H54 (cell line): Measurements from ENCODE around the gene PRKACB.

Source experiments
- DNase-seq: peaks from one replicate; pipeline ENCODE4 v3.0.0; 2011; ENCODE audit warnings: low spot score, mixed read lengths; ENCODE audit not compliant: insufficient read length
- FAIRE-seq: peaks from 3 replicates; lab custom pipeline; 2011; peaks lifted over from hg19 to GRCh38; lab: Jason Lieb, UNC
- POLR2A ChIP-seq: IDR thresholded peaks from 2 replicates; pipeline ENCODE4 v1.6.1; 2011; ENCODE audit warnings: low read depth, mild to moderate bottlenecking, low read length

The PRKACB gene

GRCh38 chr1:84257617-84258016 lies 113.5 kb downstream of the PRKACB start:
- DNase-seq (no peak), FAIRE-seq (no peak)
- no peak for TF ChIP-seq POLR2A

- TF ChIP-seq POLR2A: no peak
- DNase-seq: no peak
- FAIRE-seq: no peak
Observed at GRCh38 chr1:84259376-84259775, 115.3 kb downstream of the PRKACB start.

DNA sequence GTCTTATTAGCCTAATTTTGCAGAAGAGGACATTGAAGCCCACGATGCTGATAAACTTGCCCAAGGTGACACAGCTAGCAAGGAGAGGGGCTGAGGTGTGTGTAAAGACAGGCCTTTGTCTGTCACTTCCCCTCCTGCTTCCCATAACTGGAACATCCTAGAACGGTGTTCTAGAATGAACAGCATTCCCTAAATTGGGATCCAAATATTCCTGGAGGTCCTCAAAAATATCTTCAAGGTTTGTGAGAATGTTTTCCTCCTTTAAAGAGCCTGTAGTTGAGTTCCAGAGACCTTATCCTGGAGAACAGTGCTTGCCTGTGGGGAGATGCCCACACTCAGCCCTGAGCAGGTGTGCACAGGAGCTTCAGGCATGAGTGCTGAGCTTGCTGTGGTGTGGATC lies 115.9 kb downstream of the PRKACB start:
- TF ChIP-seq POLR2A: no peak
- FAIRE-seq: no peak
- DNase-seq: no peak

DNA sequence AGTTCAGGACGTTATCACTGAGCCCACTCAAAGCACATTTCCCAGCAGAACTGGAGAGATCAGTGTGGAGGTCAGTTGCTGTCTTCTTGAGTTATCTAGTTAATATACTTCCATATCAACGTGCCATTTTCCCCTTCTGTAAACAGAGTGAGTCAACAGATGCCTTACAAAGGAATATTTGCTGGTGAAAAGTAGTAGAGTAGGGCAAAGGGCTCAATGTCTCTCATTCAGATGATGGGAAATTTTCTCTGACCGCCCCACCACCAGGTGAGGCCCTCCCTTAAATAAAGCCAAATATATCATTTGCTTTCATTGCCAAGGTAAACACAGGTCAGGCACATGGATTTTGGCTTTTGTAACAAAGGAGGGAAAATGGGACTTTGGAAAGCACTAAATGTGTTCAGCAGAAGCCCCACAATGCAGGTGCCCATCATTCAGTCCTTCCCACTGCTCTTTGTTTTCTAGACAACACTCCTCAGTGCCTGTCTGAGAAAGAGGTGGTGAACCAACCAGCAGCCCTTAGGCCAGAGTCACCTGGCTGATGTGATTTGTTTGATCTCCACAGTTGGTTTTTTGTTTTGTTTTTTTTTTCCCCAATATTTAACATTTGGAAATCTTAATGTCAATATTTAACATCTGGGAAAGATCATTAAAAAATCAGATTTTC lies 116.9 kb downstream of the PRKACB start:
- no peak for DNase-seq
- FAIRE-seq: no peak
- TF ChIP-seq POLR2A: no peak

DNA sequence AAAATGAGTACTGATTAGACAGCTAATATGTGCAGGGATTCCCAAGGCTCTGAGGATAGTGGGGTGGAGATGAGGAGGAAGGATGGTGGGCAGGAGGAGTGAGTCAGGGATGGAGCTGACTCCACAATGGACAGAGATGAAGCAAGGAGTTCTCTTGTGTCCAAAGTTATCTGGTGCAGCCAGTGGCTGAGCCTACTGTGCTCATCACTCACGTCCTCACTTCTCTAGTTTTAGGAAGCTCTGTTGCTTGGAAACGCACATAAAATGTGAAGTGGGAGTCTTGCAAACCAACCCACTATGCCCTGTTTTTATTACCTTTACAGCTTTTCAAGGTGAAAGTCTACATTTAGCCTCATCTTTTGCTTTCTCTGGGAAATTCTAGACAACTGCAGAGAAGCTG lies 120.9 kb downstream of the PRKACB start:
- no peak for DNase-seq
- TF ChIP-seq POLR2A: no peak
- no peak for FAIRE-seq

DNA sequence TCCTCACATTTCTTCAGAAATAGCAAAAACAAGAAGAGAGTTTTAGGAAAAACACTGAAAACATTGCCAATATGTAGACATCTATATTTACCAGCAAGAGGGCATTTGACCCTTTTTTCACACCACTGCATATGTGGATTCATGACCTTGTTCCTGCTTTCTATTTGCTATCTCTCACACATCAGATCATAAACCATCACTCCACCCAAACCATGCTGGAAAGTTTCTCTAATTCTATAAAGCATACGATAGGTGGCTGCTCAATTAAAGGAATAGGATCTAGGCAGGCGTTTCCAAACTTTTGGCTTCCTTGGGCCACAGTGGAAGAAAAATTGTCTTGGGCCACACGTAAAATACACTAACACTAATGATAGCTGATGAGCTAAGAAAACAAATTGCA lies 121.8 kb downstream of the PRKACB start:
- no peak for FAIRE-seq
- no peak for DNase-seq
- TF ChIP-seq POLR2A: no peak

GRCh38 chr1:84266748-84267147 lies 122.7 kb downstream of the PRKACB start:
- TF ChIP-seq POLR2A: no peak
- DNase-seq (no peak), FAIRE-seq (no peak)

GRCh38 chr1:84267476-84267875 lies 123.4 kb downstream of the PRKACB start:
- DNase-seq: no peak
- no peak for TF ChIP-seq POLR2A
- no peak for FAIRE-seq

DNA sequence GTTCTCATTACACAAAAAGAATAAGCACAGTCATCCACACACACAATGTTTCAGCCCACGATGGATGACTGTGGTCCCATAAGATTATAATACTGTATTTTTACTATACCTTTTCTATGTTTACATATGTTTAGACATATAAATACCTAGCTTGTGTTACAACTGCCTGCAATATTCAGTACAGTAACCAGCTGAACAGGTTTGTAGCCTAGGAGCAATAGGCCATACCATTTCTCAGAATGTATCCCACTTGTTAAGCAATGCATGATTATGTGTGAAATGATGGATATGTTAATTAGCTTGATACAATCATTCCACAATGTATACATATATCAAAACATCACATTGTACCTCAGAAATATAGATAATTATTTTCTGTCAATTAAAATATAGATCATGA lies 124.3 kb downstream of the PRKACB start:
- no peak for FAIRE-seq
- TF ChIP-seq POLR2A: no peak
- DNase-seq: no peak

DNA sequence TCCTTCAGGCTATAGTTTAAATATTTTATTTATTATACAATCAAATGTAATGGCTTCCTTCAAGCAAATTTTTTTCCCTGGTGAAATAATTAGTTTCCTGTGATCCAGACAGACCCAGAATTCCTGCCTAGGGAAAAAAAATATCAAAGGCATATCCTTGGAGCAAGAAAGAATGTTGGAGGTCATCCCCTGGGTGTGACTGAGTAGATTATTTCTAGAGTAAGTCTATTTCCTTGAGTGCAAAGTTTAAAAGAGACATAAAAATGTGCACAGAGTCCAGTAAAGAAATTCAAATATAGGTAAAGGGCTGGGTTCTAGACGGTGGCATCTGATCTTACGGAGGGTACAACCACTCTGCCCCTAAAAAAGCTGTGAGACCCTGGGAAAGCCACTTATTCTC lies 125.2 kb downstream of the PRKACB start:
- DNase-seq (no peak), FAIRE-seq (no peak)
- no peak for TF ChIP-seq POLR2A

GRCh38 chr1:84271441-84272151 lies 127.5 kb downstream of the PRKACB start:
- no peak for DNase-seq
- no peak for FAIRE-seq
- TF ChIP-seq POLR2A: no peak

DNA sequence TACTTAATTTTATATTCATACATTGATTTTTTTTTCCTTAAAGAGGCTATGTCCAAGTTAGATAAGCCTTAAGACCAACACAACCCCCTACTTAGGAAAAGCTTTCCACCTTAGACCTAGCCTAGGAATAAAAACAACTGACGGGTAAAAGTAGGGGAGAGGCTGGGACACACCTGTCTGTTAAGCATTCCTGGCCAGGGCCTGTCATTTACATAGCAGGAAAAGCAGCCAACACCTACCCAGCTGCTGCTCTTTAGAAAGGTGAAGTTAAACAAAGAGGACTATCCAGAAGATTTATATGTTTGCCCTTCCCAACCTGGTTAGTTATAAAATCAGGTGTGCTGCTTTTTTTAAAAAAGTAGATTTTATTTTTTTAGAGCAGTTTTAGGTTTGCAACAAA lies 128.3 kb downstream of the PRKACB start:
- FAIRE-seq (no peak), DNase-seq (no peak)

DNA sequence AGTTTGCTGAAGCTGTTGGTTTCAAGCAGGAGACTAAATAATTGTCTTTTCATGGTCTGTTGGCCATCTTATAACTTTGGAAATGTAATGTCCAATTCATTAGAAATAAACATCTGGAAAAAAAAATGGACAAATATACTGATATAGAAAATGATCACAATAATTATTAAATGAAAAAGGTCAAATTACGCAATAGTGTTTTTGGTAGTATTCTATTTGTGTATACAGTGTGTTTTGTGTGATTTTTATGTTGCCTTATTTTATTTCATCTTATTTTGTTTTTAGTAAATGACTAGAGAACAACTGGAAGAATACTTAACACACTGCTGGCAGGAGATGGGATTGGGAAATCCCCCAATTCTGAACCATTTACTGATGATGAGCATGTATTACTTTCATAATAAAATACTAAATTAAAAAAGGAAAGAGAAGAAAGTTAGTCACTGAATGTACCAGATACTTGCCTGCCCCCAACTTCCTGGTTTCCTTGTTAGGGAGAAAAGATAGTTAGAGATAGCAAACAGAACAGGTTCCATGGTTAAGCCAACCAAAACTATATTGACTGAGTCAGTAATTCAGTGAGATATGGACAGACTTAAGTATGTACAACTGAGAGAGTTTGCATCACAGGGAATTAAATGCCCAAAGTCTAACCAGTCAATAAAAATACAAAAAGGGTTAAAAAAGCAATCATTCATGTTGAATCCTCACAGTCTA lies 133.4 kb downstream of the PRKACB start:
- DNase-seq (no peak), FAIRE-seq (no peak)
- TF ChIP-seq POLR2A: no peak

More for the DNA sequence above, 128.3 kb downstream of the PRKACB start:
- no peak for TF ChIP-seq POLR2A

GRCh38 chr1:84278905-84279304 lies 134.8 kb downstream of the PRKACB start:
- no peak for TF ChIP-seq POLR2A
- FAIRE-seq (no peak), DNase-seq (no peak)
